GM18526 (cell line): ENCODE measurements around the gene NFASC.

ENCODE experiments used
- POLR2A ChIP-seq: IDR thresholded peaks from 3 replicates; pipeline ENCODE4 v1.6.1; 2011; ENCODE audit not compliant: insufficient read length; ENCODE audit errors: extremely low read depth

NFASC gene

GRCh38 chr1:205003358-205004131 is 132.9 kb downstream of the NFASC start:
- TF ChIP-seq POLR2A: no peak

- no peak for TF ChIP-seq POLR2A
Observed at GRCh38 chr1:205004351-205004750, 133.7 kb downstream of the NFASC start.

- no peak for TF ChIP-seq POLR2A
Observed at GRCh38 chr1:205008896-205009295, 138.2 kb downstream of the NFASC start.

DNA sequence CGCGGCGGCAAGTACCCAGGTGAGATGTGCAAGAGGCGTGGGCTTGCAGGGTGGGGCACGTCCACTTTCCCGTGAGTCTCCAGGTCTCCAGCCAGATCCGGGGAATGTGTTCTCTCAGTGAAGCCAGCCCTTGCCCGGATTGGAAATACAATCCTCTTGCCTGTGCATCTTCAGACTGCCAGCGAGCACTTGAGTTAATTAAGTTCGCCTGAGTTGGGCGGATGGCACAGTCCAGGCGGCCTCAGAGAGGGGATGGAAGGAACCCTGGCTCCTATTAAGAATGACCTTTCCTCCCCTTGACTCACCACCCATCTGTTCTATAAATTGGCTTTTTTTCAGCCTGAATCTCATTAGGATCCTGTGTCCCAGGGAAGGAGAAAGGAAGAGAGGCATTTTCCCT is 139.0 kb downstream of the NFASC start:
- TF ChIP-seq POLR2A: no peak

GRCh38 chr1:205012391-205013140 is 141.9 kb downstream of the NFASC start:
- TF ChIP-seq POLR2A: no peak

GRCh38 chr1:205013683-205014367 is 143.2 kb downstream of the NFASC start:
- no peak for TF ChIP-seq POLR2A

GRCh38 chr1:205014783-205015182 is 144.1 kb downstream of the NFASC start:
- no peak for TF ChIP-seq POLR2A

- TF ChIP-seq POLR2A: no peak
Observed at GRCh38 chr1:205015241-205015640, 144.6 kb downstream of the NFASC start.

DNA sequence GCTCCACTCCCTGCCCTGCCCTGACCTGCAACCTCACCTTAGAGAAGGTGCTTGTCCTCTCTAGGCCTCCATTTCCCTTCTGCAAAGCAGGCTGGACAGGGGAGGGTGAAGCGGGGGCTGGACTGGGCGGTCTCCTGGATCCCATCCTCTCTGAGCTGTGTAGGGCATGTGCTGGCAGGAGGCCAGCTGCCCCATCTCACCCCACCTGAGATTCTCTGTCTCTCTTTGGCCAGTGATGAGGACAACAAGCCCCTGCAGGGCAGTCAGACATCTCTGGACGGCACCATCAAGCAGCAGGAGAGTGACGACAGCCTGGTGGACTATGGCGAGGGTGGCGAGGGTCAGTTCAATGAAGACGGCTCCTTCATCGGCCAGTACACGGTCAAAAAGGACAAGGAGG is 145.4 kb downstream of the NFASC start:
- TF ChIP-seq POLR2A: no peak

- TF ChIP-seq POLR2A: no peak
Observed at GRCh38 chr1:205016584-205016983, 145.9 kb downstream of the NFASC start.

DNA sequence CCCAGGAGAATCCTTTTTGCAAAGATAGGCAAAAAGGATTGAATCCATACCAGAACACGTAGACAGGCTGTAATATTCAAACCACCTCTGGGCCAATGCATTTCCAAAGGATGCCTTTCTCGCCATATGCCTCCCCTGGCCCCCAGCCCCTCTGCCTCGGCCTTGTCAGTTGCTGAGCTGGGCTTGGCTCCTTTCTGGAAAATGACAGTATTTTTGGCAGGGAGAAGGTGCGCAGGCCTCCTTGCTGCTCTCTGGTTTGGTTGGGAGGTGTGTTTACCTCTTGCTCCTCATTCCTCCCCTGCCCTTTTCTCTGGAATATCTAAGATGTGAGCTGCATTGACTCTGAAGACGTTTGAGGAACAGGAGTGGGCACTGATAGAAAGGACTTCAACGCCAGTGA is 146.3 kb downstream of the NFASC start:
- TF ChIP-seq POLR2A: no peak

- TF ChIP-seq POLR2A: no peak
Observed at GRCh38 chr1:205017766-205018165, 147.1 kb downstream of the NFASC start.

DNA sequence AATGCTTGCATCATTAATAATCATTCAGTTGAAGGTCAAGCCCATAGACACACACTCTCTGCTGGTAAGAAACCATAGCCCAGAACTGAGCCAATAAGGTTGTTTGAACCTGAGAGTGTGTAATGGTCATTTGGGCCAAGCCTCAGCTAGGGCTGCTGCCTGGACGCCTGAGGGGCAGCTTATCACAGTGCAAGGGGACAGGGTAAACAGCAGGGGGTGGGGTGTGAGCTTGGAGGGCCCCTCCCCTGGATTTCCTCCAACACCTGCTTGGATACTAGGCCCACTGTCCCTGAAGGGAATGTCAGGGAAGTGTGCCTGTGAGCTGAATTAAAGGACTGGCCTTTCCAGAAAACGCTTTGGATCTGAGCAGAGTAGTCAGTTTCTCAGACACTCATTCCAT is 147.7 kb downstream of the NFASC start:
- TF ChIP-seq POLR2A: no peak

- no peak for TF ChIP-seq POLR2A
Observed at GRCh38 chr1:205020466-205020865, 149.8 kb downstream of the NFASC start.

GRCh38 chr1:205024679-205025078 is 154.0 kb downstream of the NFASC start:
- TF ChIP-seq POLR2A: no peak

GRCh38 chr1:205025239-205025638 is 154.6 kb downstream of the NFASC start:
- TF ChIP-seq POLR2A: no peak
